ENCODE data around the gene SLC27A1.

Gene SLC27A1

GRCh38 chr19:17519967-17520366, 49.6 kb downstream of the SLC27A1 start:
- Mint-ChIP-seq H3K27ac (no peak overlapping the region), H3K36me3 (ENCODE audit: low read depth) (peaks cover 57% of the 10 kb centered on the region), H3K9me3 (peaks cover 9% of the 10 kb centered on the region), H3K4me1 (no peaks in the 10 kb centered on the region), H3K27me3 (ENCODE audit: low read depth) (peaks cover 4% of the 10 kb centered on the region), H3K4me3 (no peak overlapping the region)
- TF ChIP-seq CTCF (IDR thresholded peaks at IDR 0.05; ENCODE audit: unreplicated experiment in 3 of 3): no peak

GRCh38 chr19:17520865-17521264, 50.5 kb downstream of the SLC27A1 start:
- Mint-ChIP-seq H3K27ac (no peak overlapping the region), H3K4me1 (no peaks in the 10 kb centered on the region), H3K4me3 (no peak overlapping the region), H3K9me3 (peaks cover 8% of the 10 kb centered on the region), H3K36me3 (ENCODE audit: low read depth) (peaks cover 53% of the 10 kb centered on the region), H3K27me3 (ENCODE audit: low read depth) (peaks cover 4% of the 10 kb centered on the region)
- TF ChIP-seq CTCF (IDR thresholded peaks at IDR 0.05; ENCODE audit: unreplicated experiment in 3 of 3): no peak

GRCh38 chr19:17522988-17523872, 52.9 kb downstream of the SLC27A1 start:
- peaks cover 4% of the 10 kb centered on the region for H3K27me3 Mint-ChIP-seq (ENCODE audit: low read depth)
- no peak overlapping the region for H3K4me3 Mint-ChIP-seq
- no peak overlapping the region for H3K27ac Mint-ChIP-seq
- H3K4me1 Mint-ChIP-seq: no peaks in the 10 kb centered on the region
- TF ChIP-seq CTCF (IDR thresholded peaks at IDR 0.05; ENCODE audit: unreplicated experiment in 3 of 3): no peak
- H3K36me3 Mint-ChIP-seq (ENCODE audit: low read depth): peaks cover 30% of the 10 kb centered on the region
- H3K9me3 Mint-ChIP-seq: peaks cover 3% of the 10 kb centered on the region

- Mint-ChIP-seq H3K4me1 (no peaks in the 10 kb centered on the region), H3K36me3 (ENCODE audit: low read depth) (peaks cover 20% of the 10 kb centered on the region), H3K27me3 (ENCODE audit: low read depth) (peaks cover 11% of the 10 kb centered on the region), H3K9me3 (peaks cover 4% of the 10 kb centered on the region), H3K27ac (no peak overlapping the region), H3K4me3 (no peak overlapping the region)
- TF ChIP-seq CTCF (IDR thresholded peaks at IDR 0.05; ENCODE audit: unreplicated experiment in 3 of 3): no peak
Observed at GRCh38 chr19:17524651-17525050, 54.3 kb downstream of the SLC27A1 start.

- Mint-ChIP-seq H3K4me1 (no peaks in the 10 kb centered on the region), H3K9me3 (peaks cover 4% of the 10 kb centered on the region), H3K27me3 (ENCODE audit: low read depth) (peaks cover 11% of the 10 kb centered on the region), H3K36me3 (ENCODE audit: low read depth) (peaks cover 16% of the 10 kb centered on the region), H3K27ac (no peak overlapping the region), H3K4me3 (no peak overlapping the region)
- no peak for TF ChIP-seq CTCF (IDR thresholded peaks at IDR 0.05; ENCODE audit: unreplicated experiment in 3 of 3)
Observed at GRCh38 chr19:17525141-17525540, 54.8 kb downstream of the SLC27A1 start.

GRCh38 chr19:17526922-17527321, 56.6 kb downstream of the SLC27A1 start:
- Mint-ChIP-seq H3K27me3 (ENCODE audit: low read depth) (peaks cover 11% of the 10 kb centered on the region), H3K4me1 (no peaks in the 10 kb centered on the region), H3K27ac (no peak overlapping the region), H3K36me3 (ENCODE audit: low read depth) (peaks cover 12% of the 10 kb centered on the region), H3K4me3 (no peak overlapping the region), H3K9me3 (peaks cover 4% of the 10 kb centered on the region)
- TF ChIP-seq CTCF (IDR thresholded peaks at IDR 0.05; ENCODE audit: unreplicated experiment in 3 of 3): no peak
